NCI-H2196 treated with DMSO at 0.1 percent for 48 hours (cell line): ENCODE results near the gene GPR89B.
A peak's percentile ranks its signal among the peaks of the same experiment; 100 is the strongest.
"Not testable (repeated sequence)": the region's sequence is repeated elsewhere in the genome, so short reads cannot be mapped to it uniquely, and the experiment has no call there.

ENCODE experiments used
- DNase-seq: peaks from one replicate; lab custom pipeline; 2025; ENCODE audit not compliant: unreplicated experiment; lab: John Stamatoyannopoulos, UW

GPR89B gene

GRCh38 chr1:148027004-148027403 lies 98.8 kb downstream of the GPR89B start:
- not testable (repeated sequence) for DNase-seq

GRCh38 chr1:148032247-148032646 lies 104.0 kb downstream of the GPR89B start:
- not testable (repeated sequence) for DNase-seq

GRCh38 chr1:148032690-148033089 lies 104.5 kb downstream of the GPR89B start:
- DNase-seq: not testable (repeated sequence)

DNA sequence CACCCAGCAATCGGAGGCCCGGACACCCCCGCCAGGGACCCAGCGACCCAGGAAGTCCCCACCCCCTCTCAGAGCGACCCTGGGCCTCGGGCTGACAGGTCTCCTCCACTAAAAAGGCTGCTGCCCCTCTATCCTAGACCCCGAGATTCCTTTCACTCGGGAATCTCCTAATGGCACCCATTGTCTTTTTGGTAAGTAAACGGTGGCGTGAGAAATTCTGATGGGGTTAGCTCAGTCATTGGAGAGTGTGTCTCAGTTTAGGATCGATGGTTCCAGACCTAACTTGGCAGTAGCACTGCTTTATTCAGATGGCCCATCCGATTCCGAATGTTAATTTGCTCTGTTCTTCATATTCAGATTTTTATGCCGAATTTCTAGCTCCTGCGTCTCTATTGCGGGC lies 104.9 kb downstream of the GPR89B start:
- DNase-seq: not testable (repeated sequence)

GRCh38 chr1:148037850-148038461 lies 109.7 kb downstream of the GPR89B start:
- not testable (repeated sequence) for DNase-seq

DNA sequence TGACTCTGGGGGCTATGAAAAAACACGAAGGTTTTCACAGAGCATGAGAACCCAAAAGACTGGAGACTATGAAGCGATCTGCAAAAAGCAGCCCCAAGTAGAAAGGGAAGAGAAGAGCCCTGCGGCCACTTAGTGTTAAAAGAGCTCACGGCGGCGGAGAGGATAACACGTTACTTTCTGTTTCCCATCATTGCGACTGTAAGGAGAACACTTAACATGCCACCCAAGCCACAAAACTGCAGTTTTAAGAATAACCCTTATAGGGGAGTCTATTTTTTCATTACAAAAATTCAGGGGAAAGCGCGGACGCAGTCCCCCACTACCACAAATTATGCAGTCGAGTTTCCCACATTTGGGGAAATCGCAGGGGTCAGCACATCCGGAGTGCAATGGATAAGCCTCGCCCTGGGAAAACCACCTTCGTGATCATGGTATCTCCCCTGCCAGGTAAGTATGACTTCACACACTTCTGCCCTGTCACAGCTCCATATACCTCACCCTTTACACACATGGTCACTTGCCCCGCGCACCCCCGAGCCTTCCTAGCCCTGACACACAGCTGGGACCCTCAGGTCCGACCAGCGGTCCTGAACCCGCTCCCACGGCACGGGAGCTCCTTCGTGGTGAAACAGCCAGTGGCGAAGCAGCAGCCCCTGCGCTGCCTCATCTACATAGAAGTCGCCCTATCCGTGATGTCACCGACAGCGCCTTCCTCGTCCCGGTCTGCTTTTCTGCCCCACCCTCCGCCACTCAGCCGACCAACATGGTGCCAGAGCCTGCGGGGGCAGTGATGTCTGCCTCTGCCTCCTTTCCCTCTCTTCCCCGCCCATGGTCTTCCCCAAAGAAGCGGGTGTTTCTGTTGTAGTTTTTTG lies 110.5 kb downstream of the GPR89B start:
- peak; percentile 27 for DNase-seq
